DMS79 treated with DMSO at 0.1 percent for 48 hours (cell line): ENCODE measurements around the gene EFCAB11.

Source experiments
- DNase-seq: peaks from one replicate; lab custom pipeline; 2025; lab: John Stamatoyannopoulos, UW

The EFCAB11 gene

GRCh38 chr14:89954070-89955021 is at the start of gene EFCAB11:
TSS of gene EFCAB11 (minus strand) at chr14:89954730. CDS start at chr14:89954660, 70 bp downstream.
- DNase-seq = peak; percentile 100

- no peak for DNase-seq
These were observed 49.2 kb upstream of the EFCAB11 start for GRCh38 chr14:90003526-90004307.

- no peak for DNase-seq
These were observed 46.4 kb upstream of the EFCAB11 start for GRCh38 chr14:90000935-90001334.

GRCh38 chr14:89996963-89997362 is 42.4 kb upstream of the EFCAB11 start:
- DNase-seq = no peak

GRCh38 chr14:89992273-89992672 is 37.7 kb upstream of the EFCAB11 start:
- no peak for DNase-seq

- DNase-seq = no peak
These were observed 36.2 kb upstream of the EFCAB11 start for GRCh38 chr14:89990623-89991275.

- DNase-seq = no peak
These were observed 35.7 kb upstream of the EFCAB11 start for GRCh38 chr14:89990218-89990617.

- DNase-seq = no peak
These were observed 34.3 kb upstream of the EFCAB11 start for GRCh38 chr14:89988787-89989186.

GRCh38 chr14:89987161-89987475 is 32.6 kb upstream of the EFCAB11 start:
- no peak for DNase-seq

GRCh38 chr14:89986462-89987160 is 32.1 kb upstream of the EFCAB11 start:
- DNase-seq = no peak

- DNase-seq = no peak
These were observed 28.8 kb upstream of the EFCAB11 start for GRCh38 chr14:89983375-89983774.

GRCh38 chr14:89978656-89979055 is 24.1 kb upstream of the EFCAB11 start:
- DNase-seq = no peak

- DNase-seq = no peak
These were observed 23.1 kb upstream of the EFCAB11 start for GRCh38 chr14:89977668-89978067.

GRCh38 chr14:89973234-89973823 is 18.8 kb upstream of the EFCAB11 start:
- peak; percentile 34 for DNase-seq

GRCh38 chr14:89965839-89966238 is 11.3 kb upstream of the EFCAB11 start:
- DNase-seq = no peak

GRCh38 chr14:89963288-89963978 is 8.9 kb upstream of the EFCAB11 start:
- DNase-seq = peak; percentile 98

- DNase-seq = no peak
These were observed 6.4 kb upstream of the EFCAB11 start for GRCh38 chr14:89960914-89961313.

- DNase-seq = no peak
These were observed 5.4 kb upstream of the EFCAB11 start for GRCh38 chr14:89959853-89960445.

- no peak for DNase-seq
These were observed 4.4 kb upstream of the EFCAB11 start for GRCh38 chr14:89958966-89959365.

- no peak for DNase-seq
These were observed 3.3 kb upstream of the EFCAB11 start for GRCh38 chr14:89957791-89958190.

- DNase-seq = no peak
These were observed 2.8 kb upstream of the EFCAB11 start for GRCh38 chr14:89957376-89957775.
